Chondrocyte (in vitro differentiated cells): ENCODE results near the gene PHRF1. TPM values are rescaled to one million over a fixed set of nuclear protein-coding genes. Genes with fewer than 3 reads are reported as not detected.

Experiments
- DNase-seq: peaks from one replicate; pipeline ENCODE4 v3.0.0; 2021; ENCODE audit warnings: mixed read lengths, low spot score
- H3K27ac Mint-ChIP-seq: one replicate; pipeline ENCODE4 v1.8.0; 2021; ENCODE audit warnings: mild to moderate bottlenecking, moderate library complexity, mixed read lengths; ENCODE audit not compliant: unreplicated experiment
- H3K27me3 Mint-ChIP-seq: 2 replicates; pipeline ENCODE4 v1.8.0; 2021; ENCODE audit warnings: low read depth, mixed read lengths
- H3K36me3 Mint-ChIP-seq: 2 replicates; pipeline ENCODE4 v1.8.0; 2021; ENCODE audit warnings: low read depth, mixed read lengths
- H3K4me1 Mint-ChIP-seq: 2 replicates; pipeline ENCODE4 v1.8.0; 2021; ENCODE audit warnings: low read depth, mild to moderate bottlenecking, mixed read lengths
- H3K4me3 Mint-ChIP-seq: one replicate; pipeline ENCODE4 v1.8.0; 2021; ENCODE audit warnings: mild to moderate bottlenecking, moderate library complexity, mixed read lengths; ENCODE audit not compliant: unreplicated experiment
- H3K9me3 Mint-ChIP-seq: 2 replicates; pipeline ENCODE4 v1.8.0; 2021; ENCODE audit warnings: low read depth, mixed read lengths
- long read RNA-seq: library from polyadenylated mRNA; stranded (forward); transcript quantifications from one replicate; pipeline ENCODE4 v2.0.0, GENCODE V29; 2021
- total RNA-seq: library from RNA; stranded (reverse); gene quantifications from 3 replicates; pipeline ENCODE4 v1.2.1, GENCODE V29; 2021
- TF ChIP-seq, protein P1 (sequence below): fragments of 200-600 bp; sonication (generic); IDR thresholded peaks from 2 replicates; pipeline ENCODE4 v1.5.0; 2021; ENCODE audit warnings: antibody characterized with exemption, mild to moderate bottlenecking, moderate library complexity

PHRF1 gene, protein sequence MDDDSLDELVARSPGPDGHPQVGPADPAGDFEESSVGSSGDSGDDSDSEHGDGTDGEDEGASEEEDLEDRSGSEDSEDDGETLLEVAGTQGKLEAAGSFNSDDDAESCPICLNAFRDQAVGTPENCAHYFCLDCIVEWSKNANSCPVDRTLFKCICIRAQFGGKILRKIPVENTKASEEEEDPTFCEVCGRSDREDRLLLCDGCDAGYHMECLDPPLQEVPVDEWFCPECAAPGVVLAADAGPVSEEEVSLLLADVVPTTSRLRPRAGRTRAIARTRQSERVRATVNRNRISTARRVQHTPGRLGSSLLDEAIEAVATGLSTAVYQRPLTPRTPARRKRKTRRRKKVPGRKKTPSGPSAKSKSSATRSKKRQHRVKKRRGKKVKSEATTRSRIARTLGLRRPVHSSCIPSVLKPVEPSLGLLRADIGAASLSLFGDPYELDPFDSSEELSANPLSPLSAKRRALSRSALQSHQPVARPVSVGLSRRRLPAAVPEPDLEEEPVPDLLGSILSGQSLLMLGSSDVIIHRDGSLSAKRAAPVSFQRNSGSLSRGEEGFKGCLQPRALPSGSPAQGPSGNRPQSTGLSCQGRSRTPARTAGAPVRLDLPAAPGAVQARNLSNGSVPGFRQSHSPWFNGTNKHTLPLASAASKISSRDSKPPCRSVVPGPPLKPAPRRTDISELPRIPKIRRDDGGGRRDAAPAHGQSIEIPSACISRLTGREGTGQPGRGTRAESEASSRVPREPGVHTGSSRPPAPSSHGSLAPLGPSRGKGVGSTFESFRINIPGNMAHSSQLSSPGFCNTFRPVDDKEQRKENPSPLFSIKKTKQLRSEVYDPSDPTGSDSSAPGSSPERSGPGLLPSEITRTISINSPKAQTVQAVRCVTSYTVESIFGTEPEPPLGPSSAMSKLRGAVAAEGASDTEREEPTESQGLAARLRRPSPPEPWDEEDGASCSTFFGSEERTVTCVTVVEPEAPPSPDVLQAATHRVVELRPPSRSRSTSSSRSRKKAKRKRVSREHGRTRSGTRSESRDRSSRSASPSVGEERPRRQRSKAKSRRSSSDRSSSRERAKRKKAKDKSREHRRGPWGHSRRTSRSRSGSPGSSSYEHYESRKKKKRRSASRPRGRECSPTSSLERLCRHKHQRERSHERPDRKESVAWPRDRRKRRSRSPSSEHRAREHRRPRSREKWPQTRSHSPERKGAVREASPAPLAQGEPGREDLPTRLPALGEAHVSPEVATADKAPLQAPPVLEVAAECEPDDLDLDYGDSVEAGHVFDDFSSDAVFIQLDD (N-terminal part only)
- total RNA-seq: 24.6 to 34.1 TPM (median 25.9 TPM) in 3 replicates
- long read RNA-seq, full-length matches to known transcripts: 12 of 48 reads
- long read RNA-seq, partial matches to known transcripts: 23 of 48 reads
- long read RNA-seq, other reads (novel, unspliced or antisense): 13 of 48 reads

DNA sequence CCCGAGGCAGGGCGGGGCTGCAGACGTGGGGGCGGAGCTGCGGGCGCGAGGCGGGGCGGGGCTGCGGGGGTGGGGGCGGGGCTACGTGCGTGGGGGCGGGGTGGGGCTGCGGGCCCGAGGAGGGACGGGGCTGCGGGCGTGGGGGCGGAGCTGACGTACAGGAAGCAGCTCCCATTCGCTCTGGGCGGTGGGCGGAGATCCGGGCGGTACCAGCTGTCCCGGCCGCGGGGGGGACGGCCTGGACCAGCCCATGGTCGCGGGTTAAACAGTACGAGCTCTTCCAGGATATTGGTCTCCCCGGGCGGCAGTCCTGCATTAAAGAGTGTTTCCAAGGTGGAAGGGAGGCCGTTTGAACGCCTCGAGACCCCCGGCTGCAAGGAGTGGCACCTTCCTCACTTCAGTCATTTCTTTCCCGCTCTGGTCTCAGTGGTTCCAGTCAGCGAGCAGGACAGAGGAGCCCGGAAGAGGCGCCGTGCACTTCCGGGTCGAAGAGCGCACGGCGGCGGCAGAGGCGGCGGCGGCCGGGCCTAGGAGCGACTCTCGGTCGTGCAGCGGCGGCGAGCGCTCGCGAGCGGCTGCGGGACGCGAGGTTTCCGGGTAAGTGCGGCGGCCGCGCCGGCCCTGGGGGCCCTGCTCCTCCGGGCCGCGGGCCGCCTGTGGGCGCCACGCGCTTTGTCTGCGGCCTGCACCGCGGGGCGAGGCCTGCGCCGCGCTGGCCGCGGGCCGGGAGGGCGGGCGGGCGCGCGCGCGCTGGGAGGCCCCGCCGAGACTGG, at the start of gene PHRF1:
Gene PHRF1 (plus strand): TSS at position 475 of the 773 bp plus-strand sequence. CDS start 5,043 bp downstream, outside the sequence.
- no peaks in the 10 kb centered on the region for H3K36me3 Mint-ChIP-seq
- no peak for DNase-seq
- H3K4me3 Mint-ChIP-seq: peak within 1 kb of the TSS; percentile 94
- H3K27me3 Mint-ChIP-seq: no peaks in the 10 kb centered on the region
- TF ChIP-seq, protein P1, sequence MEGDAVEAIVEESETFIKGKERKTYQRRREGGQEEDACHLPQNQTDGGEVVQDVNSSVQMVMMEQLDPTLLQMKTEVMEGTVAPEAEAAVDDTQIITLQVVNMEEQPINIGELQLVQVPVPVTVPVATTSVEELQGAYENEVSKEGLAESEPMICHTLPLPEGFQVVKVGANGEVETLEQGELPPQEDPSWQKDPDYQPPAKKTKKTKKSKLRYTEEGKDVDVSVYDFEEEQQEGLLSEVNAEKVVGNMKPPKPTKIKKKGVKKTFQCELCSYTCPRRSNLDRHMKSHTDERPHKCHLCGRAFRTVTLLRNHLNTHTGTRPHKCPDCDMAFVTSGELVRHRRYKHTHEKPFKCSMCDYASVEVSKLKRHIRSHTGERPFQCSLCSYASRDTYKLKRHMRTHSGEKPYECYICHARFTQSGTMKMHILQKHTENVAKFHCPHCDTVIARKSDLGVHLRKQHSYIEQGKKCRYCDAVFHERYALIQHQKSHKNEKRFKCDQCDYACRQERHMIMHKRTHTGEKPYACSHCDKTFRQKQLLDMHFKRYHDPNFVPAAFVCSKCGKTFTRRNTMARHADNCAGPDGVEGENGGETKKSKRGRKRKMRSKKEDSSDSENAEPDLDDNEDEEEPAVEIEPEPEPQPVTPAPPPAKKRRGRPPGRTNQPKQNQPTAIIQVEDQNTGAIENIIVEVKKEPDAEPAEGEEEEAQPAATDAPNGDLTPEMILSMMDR: no peak
- H3K9me3 Mint-ChIP-seq: no peaks in the 10 kb centered on the region
- peak within 1 kb of the TSS; percentile 100 for H3K27ac Mint-ChIP-seq
- H3K4me1 Mint-ChIP-seq: peaks cover 47% of the 10 kb centered on the region

DNA sequence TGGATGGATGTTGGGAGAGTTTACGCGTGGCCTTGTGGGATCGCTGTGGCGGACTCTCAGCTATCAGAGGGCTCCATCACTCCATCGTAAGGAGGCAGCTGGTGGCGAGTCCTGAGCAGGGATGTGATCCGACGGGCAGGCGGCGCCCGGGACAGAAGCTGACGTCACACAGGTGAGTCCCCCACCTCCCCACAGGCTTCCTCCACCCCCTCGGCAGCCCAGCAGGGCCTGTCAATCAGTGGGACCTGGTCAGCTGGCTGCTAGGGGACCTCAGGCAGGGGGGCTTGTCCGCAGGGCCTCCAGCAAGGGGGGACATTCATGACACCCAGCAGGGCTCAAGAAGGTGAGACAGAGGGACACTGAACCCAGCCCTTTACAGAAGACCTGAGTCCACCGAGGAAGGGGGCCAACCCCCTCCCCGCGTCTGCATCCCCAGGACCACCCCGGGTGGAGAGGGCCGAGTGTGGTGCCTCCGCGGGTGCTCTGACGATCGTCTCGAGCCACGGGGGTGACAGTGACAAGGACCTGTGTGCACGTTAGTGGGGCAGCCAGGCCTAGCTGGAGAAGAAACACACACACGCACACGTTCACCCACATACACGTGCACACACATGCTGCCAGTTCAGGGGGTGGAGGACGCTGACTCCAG, 48.0 kb upstream of the PHRF1 start:
- H3K4me3 Mint-ChIP-seq: no peak overlapping the region
- peaks cover 2% of the 10 kb centered on the region for H3K36me3 Mint-ChIP-seq
- peaks cover 2% of the 10 kb centered on the region for H3K4me1 Mint-ChIP-seq
- no peak for DNase-seq
- no peaks in the 10 kb centered on the region for H3K9me3 Mint-ChIP-seq
- TF ChIP-seq, protein P1: no peak
- no peak overlapping the region for H3K27ac Mint-ChIP-seq
- no peaks in the 10 kb centered on the region for H3K27me3 Mint-ChIP-seq

DNA sequence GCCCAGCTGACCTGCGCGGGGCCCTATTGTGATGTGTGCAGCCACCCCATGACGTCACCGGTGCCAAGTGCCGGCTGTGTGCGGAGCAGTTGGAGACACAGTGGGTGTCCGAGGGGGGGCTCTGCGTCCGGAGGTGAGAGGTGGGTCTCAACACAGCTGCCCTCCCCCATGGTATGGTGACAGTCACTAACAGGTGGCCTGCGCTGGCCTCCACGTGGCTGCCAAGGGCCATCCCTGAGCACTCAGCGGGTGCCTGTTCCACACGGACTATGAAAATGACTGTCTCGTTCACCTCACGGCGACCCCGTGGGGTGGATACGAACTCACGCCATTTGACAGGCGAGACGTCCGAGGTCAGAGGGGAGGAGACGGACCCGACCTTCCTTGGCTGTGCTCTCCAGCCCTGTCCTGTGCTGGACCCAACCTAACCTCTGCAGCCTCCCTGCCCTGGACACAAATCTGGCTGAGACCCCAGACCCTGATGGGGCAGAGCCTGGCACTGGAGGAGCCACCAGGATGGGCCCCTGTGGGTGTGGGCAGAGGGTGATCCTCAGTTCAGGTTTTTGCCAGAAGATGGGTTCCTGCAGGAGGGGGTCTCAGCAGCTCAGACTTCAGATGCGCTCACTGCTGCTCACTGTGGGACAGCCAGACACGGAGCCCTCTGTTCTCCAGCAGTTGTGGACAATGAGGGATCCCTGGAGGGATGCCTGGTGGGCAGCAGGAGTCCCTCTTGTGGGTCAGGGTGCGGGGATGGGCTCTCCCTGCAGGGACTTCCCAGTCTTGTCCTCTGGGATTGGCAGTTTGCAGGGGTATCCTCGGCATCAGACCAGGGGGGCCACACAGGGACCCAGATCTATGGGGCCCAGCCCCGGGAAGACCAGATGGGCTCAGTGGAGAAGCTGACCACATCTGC, 47.2 kb upstream of the PHRF1 start:
- Mint-ChIP-seq H3K4me1 (peaks cover 2% of the 10 kb centered on the region), H3K9me3 (no peaks in the 10 kb centered on the region), H3K27ac (no peak overlapping the region), H3K36me3 (peaks cover under 1% of the 10 kb centered on the region), H3K27me3 (no peaks in the 10 kb centered on the region), H3K4me3 (no peak overlapping the region)
- DNase-seq: peak; percentile 88
- TF ChIP-seq, protein P1: no peak
